HEK293 (cell line): ENCODE data around the gene ARF5.
A peak's percentile ranks its signal among the peaks of the same experiment; 100 is the strongest.

Source experiments
- CTCF ChIA-PET: fragments of 350-600 bp; formaldehyde crosslinking; extraction: SDS; loops from one replicate; lab custom pipeline; 2021; ENCODE audit warnings: antibody characterized with exemption; lab: Yijun Ruan, JAX
- POLR2A ChIA-PET: fragments of 300-600 bp; formaldehyde crosslinking; extraction: SDS; loops from one replicate; lab custom pipeline; 2020; ENCODE audit warnings: antibody characterized with exemption, inconsistent platforms; lab: Yijun Ruan, JAX
- H3K27ac ChIP-seq: fragments of 200-500 bp; sonication (Bioruptor generic); 2 replicates; pipeline ENCODE4 v1.5.1; 2014; ENCODE audit warnings: low read depth, low read length, control low read depth, inconsistent platforms; ENCODE audit errors: extremely low read depth
- H3K36me3 ChIP-seq, 2 experiments: fragments of 200-500 bp in 1 of 2; sonication (Bioruptor generic) in 1 of 2; 1 replicate in 1 of 2; 2 replicates in 1 of 2; pipeline ENCODE4 v1.5.1; 2014 to 2017; ENCODE audit warnings: inconsistent platforms in 2 of 2, low read length in 2 of 2; ENCODE audit not compliant: control insufficient read depth in 2 of 2, insufficient read depth in 1 of 2
- H3K4me1 ChIP-seq: fragments of 200-500 bp; sonication (Bioruptor generic); 2 replicates; pipeline ENCODE4 v1.5.1; 2014; ENCODE audit warnings: mild to moderate bottlenecking, low read length, inconsistent platforms; ENCODE audit not compliant: control insufficient read depth, insufficient read depth
- H3K4me3 ChIP-seq: 2 replicates; pipeline ENCODE4 v1.5.1; 2011; ENCODE audit warnings: low read depth, mild to moderate bottlenecking, control low read depth, low read length, moderate library complexity
- H3K9me3 ChIP-seq: fragments of 200-500 bp; sonication (Bioruptor generic); 2 replicates; pipeline ENCODE4 v1.5.1; 2014; ENCODE audit warnings: low read depth, low read length, inconsistent platforms; ENCODE audit not compliant: control insufficient read depth, insufficient read depth
- EGR2 ChIP-seq: fragments of 450-650 bp; formaldehyde crosslinking; IDR thresholded peaks from 2 replicates; pipeline ENCODE4 v1.5.1; 2016; ENCODE audit warnings: low read depth, missing biosample characterization, missing genetic modification characterization
- GLIS2 ChIP-seq: fragments of 450-650 bp; formaldehyde crosslinking; IDR thresholded peaks from 2 replicates; pipeline ENCODE4 v1.5.1; 2016; ENCODE audit warnings: missing biosample characterization, missing genetic modification characterization
- HIC1 ChIP-seq: fragments of 450-650 bp; formaldehyde crosslinking; IDR thresholded peaks from 2 replicates; pipeline ENCODE4 v1.5.1; 2016; ENCODE audit warnings: missing biosample characterization, missing genetic modification characterization
- HOXC10 ChIP-seq: sonication (generic); formaldehyde crosslinking; IDR thresholded peaks from 2 replicates; pipeline ENCODE4 v1.8.1; 2023; ENCODE audit warnings: mild to moderate bottlenecking, missing genetic modification reagents
- MEIS1 ChIP-seq: sonication (generic); formaldehyde crosslinking; IDR thresholded peaks from 2 replicates; pipeline ENCODE4 v1.8.1; 2022; ENCODE audit warnings: missing genetic modification reagents, mild to moderate bottlenecking, borderline replicate concordance
- SCRT2 ChIP-seq: fragments of 450-650 bp; formaldehyde crosslinking; IDR thresholded peaks from 2 replicates; pipeline ENCODE4 v1.5.1; 2016; ENCODE audit warnings: missing biosample characterization, missing genetic modification characterization
- SETDB1 ChIP-seq: IDR thresholded peaks from one replicate; pipeline ENCODE4 v1.6.1; 2017; ENCODE audit warnings: mild to moderate bottlenecking, low read length, moderate library complexity, mixed read lengths; ENCODE audit not compliant: insufficient read length
- TRIM28 ChIP-seq: IDR thresholded peaks from 2 replicates; pipeline ENCODE4 v1.6.1; 2011; ENCODE audit warnings: low read length, control low read depth, borderline replicate concordance
- ZBTB17 ChIP-seq: fragments of 450-650 bp; formaldehyde crosslinking; IDR thresholded peaks from 2 replicates; pipeline ENCODE4 v1.5.1; 2016; ENCODE audit warnings: missing biosample characterization, missing genetic modification characterization
- ZBTB44 ChIP-seq: fragments of 450-650 bp; IDR thresholded peaks from 2 replicates; pipeline ENCODE4 v1.5.1; 2018; ENCODE audit warnings: missing biosample characterization, mild to moderate bottlenecking, missing genetic modification characterization
- ZNF174 ChIP-seq: fragments of 450-650 bp; formaldehyde crosslinking; IDR thresholded peaks from 2 replicates; pipeline ENCODE4 v1.5.0; 2017; ENCODE audit warnings: missing biosample characterization, mild to moderate bottlenecking, missing genetic modification characterization
- ZNF2 ChIP-seq: fragments of 450-650 bp; formaldehyde crosslinking; IDR thresholded peaks from 2 replicates; pipeline ENCODE4 v1.5.1; 2016; ENCODE audit warnings: missing biosample characterization, missing genetic modification characterization
- ZNF221 ChIP-seq: fragments of 450-650 bp; formaldehyde crosslinking; IDR thresholded peaks from 2 replicates; pipeline ENCODE4 v1.5.1; 2017; ENCODE audit warnings: missing biosample characterization, missing genetic modification characterization, borderline replicate concordance
- ZNF280D ChIP-seq: fragments of 450-650 bp; formaldehyde crosslinking; IDR thresholded peaks from 2 replicates; pipeline ENCODE4 v1.5.1; 2016; ENCODE audit warnings: missing biosample characterization, missing genetic modification characterization
- ZNF341 ChIP-seq: fragments of 450-650 bp; formaldehyde crosslinking; IDR thresholded peaks from 2 replicates; pipeline ENCODE4; 2016; ENCODE audit warnings: low read depth, missing biosample characterization, missing genetic modification characterization
- ZNF366 ChIP-seq: fragments of 450-650 bp; formaldehyde crosslinking; conservative IDR thresholded peaks from 2 replicates; pipeline ENCODE4 v1.5.1; 2016; ENCODE audit warnings: missing biosample characterization, missing genetic modification characterization
- ZNF449 ChIP-seq: fragments of 450-650 bp; formaldehyde crosslinking; IDR thresholded peaks from 2 replicates; pipeline ENCODE4 v1.5.1; 2017; ENCODE audit warnings: missing biosample characterization, mild to moderate bottlenecking, missing genetic modification characterization, moderate library complexity
- ZNF555 ChIP-seq: fragments of 450-650 bp; formaldehyde crosslinking; conservative IDR thresholded peaks from 2 replicates; pipeline ENCODE4 v1.5.1; 2017; ENCODE audit warnings: missing biosample characterization, mild to moderate bottlenecking, missing genetic modification characterization, inconsistent platforms
- ZNF585B ChIP-seq: fragments of 450-650 bp; formaldehyde crosslinking; IDR thresholded peaks from 2 replicates; pipeline ENCODE4 v1.5.1; 2016; ENCODE audit warnings: missing biosample characterization, missing genetic modification characterization
- ZNF610 ChIP-seq: fragments of 450-650 bp; formaldehyde crosslinking; IDR thresholded peaks from 2 replicates; pipeline ENCODE4 v1.5.1; 2016; ENCODE audit warnings: missing biosample characterization, missing genetic modification characterization, borderline replicate concordance
- ZNF624 ChIP-seq: fragments of 450-650 bp; formaldehyde crosslinking; IDR thresholded peaks from 2 replicates; pipeline ENCODE4 v1.5.1; 2017; ENCODE audit warnings: missing biosample characterization, missing genetic modification characterization
- ZNF660 ChIP-seq: fragments of 450-650 bp; IDR thresholded peaks from 2 replicates; pipeline ENCODE4 v1.5.1; 2018; ENCODE audit warnings: missing biosample characterization, mild to moderate bottlenecking, missing genetic modification characterization
- ZNF670 ChIP-seq: fragments of 450-650 bp; formaldehyde crosslinking; IDR thresholded peaks from 2 replicates; pipeline ENCODE4 v1.5.1; 2016; ENCODE audit warnings: missing biosample characterization, missing genetic modification characterization, low read depth
- ZNF76 ChIP-seq: fragments of 450-650 bp; formaldehyde crosslinking; IDR thresholded peaks from 2 replicates; pipeline ENCODE4; 2016; ENCODE audit warnings: low read depth, missing biosample characterization, missing genetic modification characterization, borderline replicate concordance

Gene ARF5

GRCh38 chr7:127609297-127609696 lies 21.1 kb downstream of the ARF5 start:
- TF ChIP-seq ZNF280D (tag by site-specific recombination) (no peak), SETDB1 (no peak), SCRT2 (tag by site-specific recombination) (no peak), ZNF449 (tag by site-specific recombination) (no peak), ZBTB44 (tag by site-specific recombination) (no peak), ZNF555 (no peak), HOXC10 (CRISPR knock-in tag) (no peak), MEIS1 (CRISPR knock-in tag) (no peak), ZNF174 (no peak), GLIS2 (no peak), ZNF585B (tag by site-specific recombination) (no peak), ZNF341 (no peak), HIC1 (tag by site-specific recombination) (no peak), ZNF2 (tag by site-specific recombination) (no peak), ZNF221 (tag by site-specific recombination) (no peak), TRIM28 (no peak), ZNF660 (no peak), ZNF610 (tag by site-specific recombination) (no peak)
- Histone ChIP-seq H3K4me3 (no peak overlapping the region), H3K36me3 (no peaks in the 10 kb centered on the region), H3K27ac (no peak overlapping the region), H3K9me3 (no peaks in the 10 kb centered on the region), H3K4me1 (no peaks in the 10 kb centered on the region)
- CTCF ChIA-PET, result interaction anchor here (0.6 kb wide), 1 partner anchor 154 kb away, joined by 4 read pairs; no protein-coding TSS in a partner anchor
- POLR2A ChIA-PET, result no interaction called here

- POLR2A ChIA-PET, result no interaction called here
- Histone ChIP-seq H3K4me3 (no peak overlapping the region), H3K4me1 (no peaks in the 10 kb centered on the region), H3K9me3 (no peaks in the 10 kb centered on the region)
- CTCF ChIA-PET, result interaction anchor here (1.1 kb wide), 1 partner anchor 13 kb away, joined by 3 read pairs; no protein-coding TSS in a partner anchor
- TF ChIP-seq EGR2 (tag by site-specific recombination) (0 out of 2 replicates have a peak, but pooled peaks have one; percentile 8), ZNF76 (tag by site-specific recombination) (no peak), ZNF670 (no peak), ZNF366 (tag by site-specific recombination) (peak; percentile 94), ZNF624 (tag by site-specific recombination) (no peak), ZBTB17 (tag by site-specific recombination) (peak; percentile 95)
- TF ChIP-seq, all 188 proteins: peak for 3
- no peak overlapping the region for H3K27ac ChIP-seq
- H3K36me3 ChIP-seq, result no peaks in the 10 kb centered on the region
These were observed 24.1 kb downstream of the ARF5 start for GRCh38 chr7:127612263-127612662.
